Suprapubic skin (tissue), 4 donors: ENCODE data around the gene CDK5RAP2.

Source experiments
- CTCF ChIP-seq, 2 donors: fragments of 200-600 bp in 1 of 2; fragments of 450-650 bp in 1 of 2; sonication (generic) in 1 of 2; IDR thresholded peaks; one replicate each; pipeline ENCODE4 v1.5.1; 2016 to 2019; ENCODE audit warnings: antibody characterized with exemption in 2 of 2, mild to moderate bottlenecking in 1 of 2, moderate library complexity in 1 of 2
- EP300 ChIP-seq: sonication (generic); formaldehyde crosslinking; IDR thresholded peaks from one replicate; pipeline ENCODE4 v1.6.1; 2017; ENCODE audit warnings: antibody characterized with exemption
- POLR2A ChIP-seq, 2 donors: fragments of 450-650 bp; IDR thresholded peaks; one replicate each; pipeline ENCODE4 v1.6.1; 2017; ENCODE audit warnings: antibody characterized with exemption in 2 of 2, mild to moderate bottlenecking in 2 of 2, moderate library complexity in 2 of 2
- POLR2AphosphoS5 ChIP-seq, 3 donors: sonication (generic); formaldehyde crosslinking; IDR thresholded peaks; one replicate each; pipeline ENCODE4 v1.6.1; 2017; ENCODE audit warnings: antibody characterized with exemption in 3 of 3

DNA sequence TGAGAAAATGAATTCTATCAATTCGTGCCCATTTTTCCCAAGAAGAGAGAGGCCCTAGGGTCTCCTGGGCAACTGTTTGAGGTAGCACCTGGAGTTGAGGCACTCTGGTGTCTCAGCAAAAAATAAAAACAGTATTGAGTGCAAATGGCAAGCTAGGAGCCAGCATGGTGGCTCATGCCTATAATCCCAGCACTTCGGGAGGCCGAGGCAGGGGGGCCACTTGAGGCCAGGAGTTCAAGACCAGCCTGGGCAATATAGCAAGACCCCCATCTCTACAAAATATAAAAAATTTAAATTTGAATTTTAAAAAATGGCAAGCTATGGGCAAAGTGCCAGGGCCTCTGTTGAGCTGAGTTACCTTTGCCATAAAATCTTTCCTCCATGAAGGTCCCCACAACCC, 136.0 kb downstream of the CDK5RAP2 start:
- TF ChIP-seq POLR2A (IDR thresholded peaks at IDR 0.05), result no peak
- TF ChIP-seq CTCF (IDR thresholded peaks at IDR 0.05), result no peak
- TF ChIP-seq POLR2AphosphoS5 (IDR thresholded peaks at IDR 0.05), result no peak
- no peak for TF ChIP-seq EP300
